NB4 (cell line): ENCODE measurements around the gene KDM4C.

Source experiments
- MYC ChIP-seq: IDR thresholded peaks from 2 replicates; pipeline ENCODE4 v1.6.1; 2011; ENCODE audit warnings: low read depth, low read length
- POLR2A ChIP-seq: IDR thresholded peaks from 2 replicates; pipeline ENCODE4 v1.6.1; 2011; ENCODE audit warnings: mild to moderate bottlenecking; ENCODE audit not compliant: insufficient read length; ENCODE audit errors: extremely low read depth
- TF ChIP-seq, protein P1 (sequence below): IDR thresholded peaks from one replicate; pipeline ENCODE4 v1.5.1; 2012; ENCODE audit warnings: low read depth, low read length
- TF ChIP-seq, protein P2 (sequence below): IDR thresholded peaks from 2 replicates; pipeline ENCODE4 v1.6.1; 2011; ENCODE audit warnings: low read depth, low read length

DNA sequence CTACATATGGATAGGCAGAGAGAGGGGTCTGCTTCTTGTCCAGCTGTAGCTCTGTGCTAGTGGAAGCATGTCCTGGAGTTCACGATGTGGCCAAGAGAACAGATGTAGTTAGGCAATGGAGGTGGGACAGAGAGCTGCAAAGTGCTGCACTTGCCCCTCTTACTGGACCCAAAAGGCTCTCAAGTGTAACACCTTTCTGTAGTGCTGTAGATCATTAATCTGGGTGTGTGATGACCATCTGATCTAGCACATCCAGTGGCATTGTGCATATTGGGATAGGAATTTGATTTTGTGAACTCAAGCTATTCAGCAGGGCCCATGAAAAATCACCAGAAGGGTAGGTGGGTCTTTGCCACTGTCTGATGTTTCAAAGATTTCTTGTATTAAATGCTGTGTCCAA, 151.4 kb downstream of the KDM4C start:
- TF ChIP-seq, protein P1, sequence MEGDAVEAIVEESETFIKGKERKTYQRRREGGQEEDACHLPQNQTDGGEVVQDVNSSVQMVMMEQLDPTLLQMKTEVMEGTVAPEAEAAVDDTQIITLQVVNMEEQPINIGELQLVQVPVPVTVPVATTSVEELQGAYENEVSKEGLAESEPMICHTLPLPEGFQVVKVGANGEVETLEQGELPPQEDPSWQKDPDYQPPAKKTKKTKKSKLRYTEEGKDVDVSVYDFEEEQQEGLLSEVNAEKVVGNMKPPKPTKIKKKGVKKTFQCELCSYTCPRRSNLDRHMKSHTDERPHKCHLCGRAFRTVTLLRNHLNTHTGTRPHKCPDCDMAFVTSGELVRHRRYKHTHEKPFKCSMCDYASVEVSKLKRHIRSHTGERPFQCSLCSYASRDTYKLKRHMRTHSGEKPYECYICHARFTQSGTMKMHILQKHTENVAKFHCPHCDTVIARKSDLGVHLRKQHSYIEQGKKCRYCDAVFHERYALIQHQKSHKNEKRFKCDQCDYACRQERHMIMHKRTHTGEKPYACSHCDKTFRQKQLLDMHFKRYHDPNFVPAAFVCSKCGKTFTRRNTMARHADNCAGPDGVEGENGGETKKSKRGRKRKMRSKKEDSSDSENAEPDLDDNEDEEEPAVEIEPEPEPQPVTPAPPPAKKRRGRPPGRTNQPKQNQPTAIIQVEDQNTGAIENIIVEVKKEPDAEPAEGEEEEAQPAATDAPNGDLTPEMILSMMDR: no peak
- TF ChIP-seq POLR2A: no peak
- TF ChIP-seq, protein P2, sequence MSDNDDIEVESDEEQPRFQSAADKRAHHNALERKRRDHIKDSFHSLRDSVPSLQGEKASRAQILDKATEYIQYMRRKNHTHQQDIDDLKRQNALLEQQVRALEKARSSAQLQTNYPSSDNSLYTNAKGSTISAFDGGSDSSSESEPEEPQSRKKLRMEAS: no peak
- TF ChIP-seq MYC: no peak
